ENCODE results near the gene ASXL1. TPM values are rescaled to one million over a fixed set of nuclear protein-coding genes. Genes with fewer than 3 reads are reported as not detected.
A peak's percentile ranks its signal among the peaks of the same experiment; 100 is the strongest.
"Not testable (repeated sequence)": the region's sequence is repeated elsewhere in the genome, so short reads cannot be mapped to it uniquely, and the experiment has no call there.

Gene ASXL1
- polyA plus RNA-seq = 10 to 100 TPM; 19.3 to 42.7 (median 25.0) TPM

DNA sequence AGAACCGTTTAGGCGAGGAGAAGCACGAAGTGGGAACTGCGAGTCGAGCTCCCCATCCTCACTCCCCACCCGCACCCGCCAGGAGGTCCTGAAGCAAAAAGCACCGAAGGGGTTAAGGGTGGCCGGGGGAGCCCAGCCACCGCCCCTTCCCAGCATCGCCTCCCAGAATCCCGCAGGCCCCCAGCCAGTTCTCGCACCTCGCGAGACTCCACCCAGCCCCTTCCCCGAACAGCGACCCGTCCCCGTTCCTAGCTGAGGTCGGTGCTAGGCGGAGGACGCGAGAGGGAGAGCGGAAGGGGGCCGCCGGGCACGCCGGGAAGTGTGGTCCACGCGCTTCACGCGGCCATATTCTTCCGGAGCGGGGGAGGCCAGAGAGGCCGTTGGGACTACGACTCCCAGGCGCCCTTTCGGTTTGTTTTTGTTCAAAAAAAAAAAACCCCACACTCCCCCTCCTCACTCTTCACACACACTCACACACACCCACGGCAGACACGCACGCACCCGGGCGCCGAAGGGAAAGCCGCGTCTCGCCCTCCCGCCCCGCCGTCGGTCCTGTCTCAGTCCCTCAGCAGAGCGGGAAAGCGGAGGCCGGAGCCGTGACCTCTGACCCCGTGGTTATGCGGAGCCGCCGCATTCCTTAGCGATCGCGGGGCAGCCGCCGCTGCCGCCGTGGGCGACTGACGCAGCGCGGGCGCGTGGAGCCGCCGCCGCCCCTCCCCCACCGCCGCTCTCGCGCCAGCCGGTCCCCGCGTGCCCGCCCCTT, at the start of gene ASXL1:
TSS of gene ASXL1 (plus strand) at position 463 of the 763 bp plus-strand sequence. CDS start 445 bp downstream, outside the sequence.
- peak within 1 kb of the TSS; percentile 80 for H3K27ac ChIP-seq (ENCODE audit: low read depth, low read length)
- WGBS, 3 donors = 1% methylated on average over 63 to 82 of the region's 83 CpGs

GRCh38 chr20:32312718-32313424, 45.3 kb upstream of the ASXL1 start:
- WGBS, 3 donors = 62 to 76% (median 65%) methylated on average over 3 of the region's 3 CpGs
- no peak overlapping the region for H3K27ac ChIP-seq (ENCODE audit: low read depth, low read length)

GRCh38 chr20:32314768-32315167, 43.4 kb upstream of the ASXL1 start:
- 67 to 89% (median 67%) methylated on average over 1 of the region's 1 CpG for WGBS, 3 donors
- no peak overlapping the region for H3K27ac ChIP-seq (ENCODE audit: low read depth, low read length)

- no peak overlapping the region for H3K27ac ChIP-seq (ENCODE audit: low read depth, low read length)
- WGBS, 3 donors = 68 to 97% (median 96%) methylated on average over 3 of the region's 3 CpGs
Measured at GRCh38 chr20:32315399-32315798, 42.7 kb upstream of the ASXL1 start.

GRCh38 chr20:32315891-32316290, 42.2 kb upstream of the ASXL1 start:
- H3K27ac ChIP-seq (ENCODE audit: low read depth, low read length) = no peak overlapping the region
- WGBS, 3 donors = 35 to 85% (median 77%) methylated on average over 2 of the region's 2 CpGs

GRCh38 chr20:32316667-32317066, 41.5 kb upstream of the ASXL1 start:
- H3K27ac ChIP-seq (ENCODE audit: low read depth, low read length) = no peak overlapping the region
- WGBS, 3 donors = 60 to 99% (median 92%) methylated on average over 7 of the region's 7 CpGs

DNA sequence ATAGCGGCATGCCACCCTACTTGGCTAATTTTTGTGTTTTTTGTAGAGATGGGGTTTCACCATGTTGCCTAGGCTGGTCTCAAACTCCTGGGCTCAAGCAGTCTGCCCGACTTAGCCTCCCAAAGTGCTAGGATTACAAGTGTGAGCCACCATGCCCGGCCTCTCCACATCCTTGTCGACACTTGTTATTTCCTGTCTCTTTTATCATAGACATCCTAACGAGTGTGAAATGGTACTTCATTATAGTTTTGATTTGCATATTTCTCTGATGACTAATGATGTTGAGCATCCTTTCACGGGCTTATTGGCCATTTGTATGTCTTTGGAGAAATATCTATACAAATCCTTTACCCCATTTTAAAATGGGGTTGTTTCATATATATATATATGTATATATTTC, 39.0 kb upstream of the ASXL1 start:
- H3K27ac ChIP-seq (ENCODE audit: low read depth, low read length) = no peak overlapping the region
- WGBS, 3 donors = 81 to 94% (median 83%) methylated on average over 6 of the region's 6 CpGs

DNA sequence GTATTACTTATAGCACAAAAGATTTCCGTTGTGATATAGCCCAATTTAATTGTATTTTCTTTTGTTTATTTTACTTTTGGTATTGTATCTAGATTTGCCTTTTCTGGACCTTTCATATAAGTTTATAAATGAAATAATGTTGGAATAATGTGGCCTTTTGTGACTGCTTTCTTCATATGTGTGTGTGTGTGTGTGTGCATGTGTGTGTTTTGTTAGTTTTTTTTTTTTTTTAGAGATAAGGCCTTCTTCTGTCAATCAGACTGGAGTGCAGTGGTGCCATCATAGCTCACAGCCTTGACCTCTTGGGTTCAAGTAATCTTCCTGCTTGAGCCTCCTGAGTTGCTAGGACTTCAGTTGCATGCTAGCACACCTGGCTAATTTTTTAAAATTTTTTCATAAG, 37.8 kb upstream of the ASXL1 start:
- H3K27ac ChIP-seq (ENCODE audit: low read depth, low read length) = no peak overlapping the region
- 74 to 93% (median 87%) methylated on average over 1 of the region's 1 CpG for WGBS, 3 donors

DNA sequence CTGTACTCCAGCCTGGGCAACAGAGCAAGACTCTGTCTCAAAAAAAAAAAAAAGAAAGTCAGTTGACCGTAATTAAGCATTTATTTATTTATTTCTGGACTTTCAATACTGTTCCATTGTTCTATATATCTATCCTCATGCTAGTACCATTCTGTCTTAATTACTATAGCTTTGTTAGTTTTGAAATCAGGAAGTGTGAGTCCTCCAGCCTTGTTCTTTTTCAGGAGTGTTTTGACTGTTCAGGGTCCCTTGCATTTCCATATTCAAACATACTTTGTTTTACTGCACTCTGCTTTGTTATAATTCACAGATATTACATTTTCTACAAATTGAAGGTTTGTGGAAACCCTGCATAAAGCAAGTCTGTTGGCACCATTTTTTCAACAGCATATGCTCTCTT, 36.7 kb upstream of the ASXL1 start:
- WGBS, 3 donors = 77 to 95% (median 92%) methylated on average over 1 of the region's 1 CpG
- no peak overlapping the region for H3K27ac ChIP-seq (ENCODE audit: low read depth, low read length)

DNA sequence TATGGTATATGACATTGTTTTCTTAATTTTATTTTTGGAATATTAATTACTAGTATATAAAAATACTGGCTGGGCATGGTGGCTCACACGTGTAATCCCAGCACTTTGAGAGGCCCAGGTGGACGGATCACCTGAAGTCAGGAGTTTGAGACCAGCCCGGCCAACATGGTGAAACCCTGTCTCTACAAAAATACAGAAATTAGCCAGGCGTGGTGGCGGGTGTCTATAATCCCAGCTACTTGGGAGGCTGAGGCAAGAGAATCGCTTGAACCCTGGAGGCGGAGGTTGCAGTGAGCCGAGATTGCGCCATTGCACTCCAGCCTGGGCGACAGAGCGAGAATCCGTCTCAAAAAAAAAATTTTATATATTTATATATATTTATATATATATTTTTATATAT, 35.9 kb upstream of the ASXL1 start:
- H3K27ac ChIP-seq (ENCODE audit: low read depth, low read length) = not testable (repeated sequence)
- WGBS, 3 donors = 95 to 98% (median 97%) methylated on average over 12 of the region's 12 CpGs

- WGBS, 3 donors = 93 to 97% (median 93%) methylated on average over 5 of the region's 5 CpGs
- not testable (repeated sequence) for H3K27ac ChIP-seq (ENCODE audit: low read depth, low read length)
Measured at GRCh38 chr20:32323761-32324160, 34.4 kb upstream of the ASXL1 start.

DNA sequence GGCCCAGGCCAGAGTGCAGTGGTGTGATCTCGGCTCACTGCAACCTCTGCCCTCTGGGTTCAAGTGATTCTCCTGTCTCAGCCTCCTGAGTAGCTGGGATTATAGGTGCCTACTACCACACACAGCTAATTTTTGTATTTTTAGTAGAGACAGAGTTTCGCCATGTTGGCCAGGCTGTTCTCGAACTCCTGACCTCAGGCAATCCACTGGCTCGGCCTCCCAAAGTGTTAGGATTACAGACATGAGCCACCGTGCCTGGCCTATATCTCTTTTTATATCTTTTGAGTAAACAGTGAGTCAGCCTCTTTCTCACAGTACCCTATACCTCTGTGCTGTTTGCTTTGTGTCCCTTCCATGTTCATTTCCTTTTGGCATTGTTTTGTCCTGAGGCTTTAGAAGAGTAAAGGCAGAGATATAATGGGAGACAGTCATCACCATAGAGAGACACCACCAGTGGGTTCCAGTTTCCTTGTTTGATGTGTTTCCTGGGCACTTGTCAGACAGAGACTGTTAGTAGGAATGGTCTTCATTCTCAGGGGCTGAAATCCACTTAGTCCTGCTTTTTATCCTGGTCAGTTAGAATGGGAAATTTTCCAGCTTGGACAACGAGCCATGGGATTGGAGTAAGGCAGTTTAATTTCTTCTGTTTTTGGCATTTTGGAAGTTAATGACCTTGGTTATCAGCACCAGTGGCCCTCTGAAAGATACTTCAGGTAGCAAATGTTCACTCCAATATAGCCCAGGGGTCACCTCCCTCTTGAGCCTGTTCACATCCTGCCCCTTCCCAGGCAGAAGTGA, 32.2 kb upstream of the ASXL1 start:
- H3K27ac ChIP-seq (ENCODE audit: low read depth, low read length) = no peak overlapping the region
- 60 to 81% (median 74%) methylated on average over 6 of the region's 6 CpGs for WGBS, 3 donors

GRCh38 chr20:32326504-32326845, 31.7 kb upstream of the ASXL1 start:
- 26 to 72% (median 63%) methylated on average over 1 of the region's 1 CpG for whole genome bisulfite sequencing, 3 donors
- no peak overlapping the region for H3K27ac ChIP-seq (ENCODE audit: low read depth, low read length)

- 91 to 92% (median 92%) methylated on average over 9 of the region's 9 CpGs for WGBS, 3 donors
- H3K27ac ChIP-seq (ENCODE audit: low read depth, low read length) = no peak overlapping the region
Measured at GRCh38 chr20:32327087-32327681, 30.9 kb upstream of the ASXL1 start.

GRCh38 chr20:32329817-32330554, 28.1 kb upstream of the ASXL1 start:
- WGBS, 3 donors = 49 to 95% (median 91%) methylated on average over 7 of the region's 7 CpGs

DNA sequence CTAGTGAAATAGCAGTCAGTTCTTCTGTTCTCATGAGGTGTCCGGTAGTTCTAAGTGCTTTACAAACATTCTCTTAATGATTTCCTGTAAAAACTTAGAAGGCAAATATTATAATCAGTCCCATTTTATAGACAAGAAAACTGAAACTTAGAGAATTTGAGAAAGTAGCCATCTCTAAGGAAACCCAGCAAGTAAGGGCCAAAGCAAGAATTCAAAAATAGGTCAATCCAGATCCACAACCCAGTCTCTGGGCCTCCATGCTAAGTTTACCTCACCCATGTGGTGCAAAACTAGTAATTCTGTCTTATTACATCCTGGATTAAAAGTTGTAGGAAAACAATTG, 27.6 kb upstream of the ASXL1 start:
- H3K27ac ChIP-seq (ENCODE audit: low read depth, low read length) = no peak overlapping the region
- WGBS, 3 donors = 30 to 90% (median 86%) methylated on average over 1 of the region's 1 CpG

More at GRCh38 chr20:32329817-32330554, 28.1 kb upstream of the ASXL1 start:
- no peak overlapping the region for H3K27ac ChIP-seq (ENCODE audit: low read depth, low read length)

DNA sequence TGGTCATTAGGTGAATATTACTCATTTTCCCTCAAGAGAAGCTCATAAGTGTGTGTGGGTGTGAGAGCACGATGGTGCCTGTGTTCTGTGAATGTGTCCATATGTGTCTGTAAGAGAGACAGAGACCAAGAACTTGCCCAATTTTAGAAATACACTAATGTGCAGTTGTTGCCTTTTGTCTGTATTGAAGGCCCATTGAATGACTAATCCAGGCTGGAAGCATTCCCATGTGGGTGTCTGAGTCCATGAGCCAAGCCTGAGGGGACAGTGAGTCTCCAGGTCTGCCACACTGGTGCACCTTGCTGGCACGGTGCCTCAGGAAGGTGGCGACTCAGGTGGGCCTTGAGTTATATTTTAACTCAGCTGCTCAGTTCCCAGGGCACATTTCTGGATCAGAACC, 25.5 kb upstream of the ASXL1 start:
- 30 to 90% (median 84%) methylated on average over 3 of the region's 3 CpGs for whole genome bisulfite sequencing, 3 donors
- no peak overlapping the region for H3K27ac ChIP-seq (ENCODE audit: low read depth, low read length)

Measured in adipose tissue (tissue), 3 donors.